ENCODE measurements around the gene ZDHHC12.

- TF ChIP-seq CTCF (IDR thresholded peaks at IDR 0.05) (no peak), POLR2A (IDR thresholded peaks at IDR 0.05) (no peak)
Observed at GRCh38 chr9:128694344-128694743, 29.6 kb downstream of the ZDHHC12 start.

All from adrenal gland (tissue), 5 donors.